Eye (tissue), 1 donor: ENCODE data around the gene DRAP1.

Experiments
- DNase-seq: peaks from one replicate; pipeline ENCODE4 v3.0.0-alpha.2; 2015

DRAP1 gene

GRCh38 chr11:65965986-65966762 is 46.9 kb downstream of the DRAP1 start:
- no peak for DNase-seq

GRCh38 chr11:65967329-65967934 is 48.2 kb downstream of the DRAP1 start:
- DNase-seq, result no peak

GRCh38 chr11:65968600-65969482 is 49.6 kb downstream of the DRAP1 start:
- DNase-seq, result no peak
